Measurements from ENCODE around the gene ATP5ME. TPM values are rescaled to one million over a fixed set of nuclear protein-coding genes. Genes with fewer than 3 reads are reported as not detected.

The ATP5ME gene
- total and polyA plus RNA-seq, 5 donors, result 689 to 1,352 (median 765) TPM

Other genes starting within 250 kb of the ATP5ME start
- gene ZNF721, start 175.1 kb downstream of the ATP5ME start, total RNA-seq, result 10 to 100 TPM; 14.4 to 18.9 (median 15.9) TPM
- gene ZNF721, start 175.1 kb downstream of the ATP5ME start, polyA plus RNA-seq, result 7.9 TPM
- 10 to 100 TPM; 20.8 to 25.9 (median 23.9) TPM for gene PIGG, start 175.1 kb downstream of the ATP5ME start, total RNA-seq
- gene PIGG, start 175.1 kb downstream of the ATP5ME start, polyA plus RNA-seq, result 18.3 TPM
- not detected for gene TMEM271, start 98.0 kb downstream of the ATP5ME start, total RNA-seq
- gene TMEM271, start 98.0 kb downstream of the ATP5ME start, polyA plus RNA-seq, result not detected
- gene PDE6B, start 48.7 kb downstream of the ATP5ME start, total RNA-seq, result 1 to 10 TPM; 6.8 to 7.5 (median 7.0) TPM
- gene PDE6B, start 48.7 kb downstream of the ATP5ME start, polyA plus RNA-seq, result 3.6 TPM
- gene MYL5, start 266 bp upstream of the ATP5ME start, total RNA-seq, result 1 to 10 TPM; 4.0 to 6.0 (median 4.7) TPM
- gene MYL5, start 266 bp upstream of the ATP5ME start, polyA plus RNA-seq, result 3.8 TPM
- 10 to 100 TPM; 13.7 to 19.5 (median 16.9) TPM for gene SLC49A3, start 14.9 kb upstream of the ATP5ME start, total RNA-seq
- gene SLC49A3, start 14.9 kb upstream of the ATP5ME start, polyA plus RNA-seq, result 10.6 TPM
- 10 to 100 TPM; 25.0 to 28.6 (median 26.4) TPM for gene PCGF3, start 31.6 kb upstream of the ATP5ME start, total RNA-seq
- 30.1 TPM for gene PCGF3, start 31.6 kb upstream of the ATP5ME start, polyA plus RNA-seq
- 1 to 10 TPM; 2.1 to 9.3 (median 4.5) TPM for gene CPLX1, start 151.9 kb upstream of the ATP5ME start, total RNA-seq
- 7.2 TPM for gene CPLX1, start 151.9 kb upstream of the ATP5ME start, polyA plus RNA-seq